IPS-20b (cell line): ENCODE results near the gene GIMAP4.
"Not testable (repeated sequence)": the region's sequence is repeated elsewhere in the genome, so short reads cannot be mapped to it uniquely, and the experiment has no call there.

Source experiments
- H3K27ac ChIP-seq: one replicate; pipeline ENCODE4 v1.5.1; 2013; ENCODE audit warnings: low read length
- H3K27me3 ChIP-seq: 2 replicates; pipeline ENCODE4 v1.6.1; 2013; ENCODE audit warnings: mild to moderate bottlenecking, low read length, inconsistent platforms; ENCODE audit not compliant: insufficient read depth
- H3K36me3 ChIP-seq: 2 replicates; pipeline ENCODE4 v1.6.1; 2013; ENCODE audit warnings: low read depth, mild to moderate bottlenecking, inconsistent platforms, low read length, moderate library complexity; ENCODE audit not compliant: insufficient read depth
- H3K4me1 ChIP-seq: 2 replicates; pipeline ENCODE4 v1.6.1; 2013; ENCODE audit warnings: mild to moderate bottlenecking, control low read depth, inconsistent platforms, low read length, moderate library complexity; ENCODE audit not compliant: insufficient read depth
- H3K4me3 ChIP-seq: 2 replicates; pipeline ENCODE4 v1.5.1; 2013; ENCODE audit warnings: mild to moderate bottlenecking, low read length, inconsistent platforms
- H3K9ac ChIP-seq: 2 replicates; pipeline ENCODE4 v1.6.1; 2013; ENCODE audit warnings: low read depth, mild to moderate bottlenecking, inconsistent platforms, low read length, moderate library complexity
- H3K9me3 ChIP-seq: 2 replicates; pipeline ENCODE4 v1.6.1; 2013; ENCODE audit warnings: mild to moderate bottlenecking, low read depth, low read length, inconsistent platforms; ENCODE audit not compliant: insufficient read depth

Gene GIMAP4

GRCh38 chr7:150564566-150564965 lies 2.6 kb upstream of the GIMAP4 start:
- Histone ChIP-seq H3K27ac (no peak overlapping the region), H3K9me3 (peaks cover 8% of the 10 kb centered on the region), H3K27me3 (no peaks in the 10 kb centered on the region), H3K36me3 (no peaks in the 10 kb centered on the region), H3K9ac (no peak overlapping the region), H3K4me1 (peaks cover 22% of the 10 kb centered on the region), H3K4me3 (no peak overlapping the region)

DNA sequence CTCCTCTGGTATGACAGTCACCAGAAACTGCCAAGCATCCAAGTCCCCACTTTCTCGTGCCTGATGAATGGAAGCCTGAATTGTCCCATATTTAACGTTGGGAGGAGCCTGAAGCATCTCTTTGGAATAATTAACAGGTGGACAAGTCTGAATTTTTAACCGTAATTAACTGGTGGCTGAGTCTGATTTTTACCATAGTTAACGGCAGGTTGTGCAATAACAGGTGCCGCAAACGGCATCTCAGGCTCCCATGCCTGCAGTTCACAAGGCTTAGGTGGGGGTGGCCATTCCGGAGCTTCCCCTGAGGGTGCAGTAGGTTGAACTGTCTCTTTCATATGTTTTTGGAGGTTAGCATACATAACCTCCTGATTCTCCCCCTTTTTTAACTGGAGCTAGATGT lies 2.0 kb upstream of the GIMAP4 start:
- Histone ChIP-seq H3K36me3 (no peaks in the 10 kb centered on the region), H3K4me3 (no peak overlapping the region), H3K27ac (no peak overlapping the region), H3K4me1 (peaks cover 22% of the 10 kb centered on the region), H3K9me3 (peaks cover 6% of the 10 kb centered on the region), H3K9ac (no peak overlapping the region), H3K27me3 (no peaks in the 10 kb centered on the region)

GRCh38 chr7:150566123-150566522 lies 1.1 kb upstream of the GIMAP4 start:
- H3K9ac ChIP-seq, result no peak overlapping the region
- H3K36me3 ChIP-seq, result no peaks in the 10 kb centered on the region
- H3K9me3 ChIP-seq, result no peaks in the 10 kb centered on the region
- peaks cover 22% of the 10 kb centered on the region for H3K4me1 ChIP-seq
- H3K27me3 ChIP-seq, result no peaks in the 10 kb centered on the region
- H3K4me3 ChIP-seq, result peak overlapping the region; percentile 5; the same call in 1 of the 2 replicates
- H3K27ac ChIP-seq, result no peak overlapping the region

GRCh38 chr7:150566572-150566971 lies 618 bp upstream of the GIMAP4 start:
- H3K9me3 ChIP-seq, result no peaks in the 10 kb centered on the region
- H3K4me1 ChIP-seq, result peaks cover 22% of the 10 kb centered on the region
- peak overlapping the region; percentile 5; the same call in 1 of the 2 replicates for H3K4me3 ChIP-seq
- H3K27me3 ChIP-seq, result no peaks in the 10 kb centered on the region
- no peak overlapping the region for H3K9ac ChIP-seq
- no peaks in the 10 kb centered on the region for H3K36me3 ChIP-seq
- H3K27ac ChIP-seq, result no peak overlapping the region

DNA sequence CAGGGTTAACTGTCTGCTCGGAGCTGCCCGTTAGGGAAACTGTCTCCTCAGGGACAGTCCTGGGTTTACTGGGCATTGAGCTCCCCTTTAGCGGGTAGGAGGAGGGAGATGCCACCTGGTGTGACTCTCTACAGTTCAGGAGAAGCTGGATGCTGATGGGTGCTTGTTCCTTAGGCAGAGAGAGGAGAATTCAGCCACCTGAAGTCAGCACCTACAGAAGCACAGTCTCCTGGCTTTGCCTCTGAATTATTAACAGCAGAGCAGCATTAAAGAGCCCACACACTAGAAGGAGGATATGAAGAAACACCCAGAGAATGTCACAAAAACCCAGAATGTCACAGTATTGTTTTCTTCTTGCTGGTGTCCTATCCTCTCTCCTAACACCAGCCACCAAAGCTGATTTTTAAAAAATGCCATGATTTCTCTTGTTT lies 696 bp downstream of the GIMAP4 start:
- Histone ChIP-seq H3K4me1 (peaks cover 22% of the 10 kb centered on the region), H3K27ac (no peak overlapping the region), H3K9ac (no peak overlapping the region)

GRCh38 chr7:150568714-150569113 lies 1.5 kb downstream of the GIMAP4 start:
- H3K36me3 ChIP-seq, result no peaks in the 10 kb centered on the region
- no peak overlapping the region for H3K9ac ChIP-seq
- H3K27me3 ChIP-seq, result no peaks in the 10 kb centered on the region
- peaks cover 22% of the 10 kb centered on the region for H3K4me1 ChIP-seq
- H3K4me3 ChIP-seq, result no peak overlapping the region
- no peak overlapping the region for H3K27ac ChIP-seq
- H3K9me3 ChIP-seq, result no peaks in the 10 kb centered on the region

More for the DNA sequence above, 696 bp downstream of the GIMAP4 start:
- H3K36me3 ChIP-seq, result no peaks in the 10 kb centered on the region
- no peak overlapping the region for H3K4me3 ChIP-seq
- H3K27me3 ChIP-seq, result no peaks in the 10 kb centered on the region
- no peaks in the 10 kb centered on the region for H3K9me3 ChIP-seq

- H3K9me3 ChIP-seq, result no peaks in the 10 kb centered on the region
- no peak overlapping the region for H3K9ac ChIP-seq
- H3K4me1 ChIP-seq, result peaks cover 22% of the 10 kb centered on the region
- H3K27ac ChIP-seq, result no peak overlapping the region
- H3K27me3 ChIP-seq, result no peaks in the 10 kb centered on the region
- no peaks in the 10 kb centered on the region for H3K36me3 ChIP-seq
- H3K4me3 ChIP-seq, result no peak overlapping the region
Observed at GRCh38 chr7:150569245-150569955, 2.2 kb downstream of the GIMAP4 start.

- no peaks in the 10 kb centered on the region for H3K36me3 ChIP-seq
- H3K4me3 ChIP-seq, result no peak overlapping the region
- no peaks in the 10 kb centered on the region for H3K9me3 ChIP-seq
- H3K4me1 ChIP-seq, result peaks cover 16% of the 10 kb centered on the region
- no peaks in the 10 kb centered on the region for H3K27me3 ChIP-seq
- no peak overlapping the region for H3K27ac ChIP-seq
- no peak overlapping the region for H3K9ac ChIP-seq
Observed at GRCh38 chr7:150570556-150571465, 3.6 kb downstream of the GIMAP4 start.

- Histone ChIP-seq H3K36me3 (no peaks in the 10 kb centered on the region), H3K4me1 (no peaks in the 10 kb centered on the region; the same call in 1 of the 2 replicates), H3K9ac (no peak overlapping the region), H3K27ac (no peak overlapping the region), H3K9me3 (no peaks in the 10 kb centered on the region), H3K4me3 (no peak overlapping the region), H3K27me3 (no peaks in the 10 kb centered on the region)
Observed at GRCh38 chr7:150572496-150572895, 5.3 kb downstream of the GIMAP4 start.

GRCh38 chr7:150579979-150580637 lies 12.9 kb downstream of the GIMAP4 start:
- H3K9me3 ChIP-seq, result peaks cover 11% of the 10 kb centered on the region
- not testable (repeated sequence) for H3K27ac ChIP-seq, H3K4me3 ChIP-seq, H3K27me3 ChIP-seq, H3K9ac ChIP-seq, H3K36me3 ChIP-seq, H3K4me1 ChIP-seq

DNA sequence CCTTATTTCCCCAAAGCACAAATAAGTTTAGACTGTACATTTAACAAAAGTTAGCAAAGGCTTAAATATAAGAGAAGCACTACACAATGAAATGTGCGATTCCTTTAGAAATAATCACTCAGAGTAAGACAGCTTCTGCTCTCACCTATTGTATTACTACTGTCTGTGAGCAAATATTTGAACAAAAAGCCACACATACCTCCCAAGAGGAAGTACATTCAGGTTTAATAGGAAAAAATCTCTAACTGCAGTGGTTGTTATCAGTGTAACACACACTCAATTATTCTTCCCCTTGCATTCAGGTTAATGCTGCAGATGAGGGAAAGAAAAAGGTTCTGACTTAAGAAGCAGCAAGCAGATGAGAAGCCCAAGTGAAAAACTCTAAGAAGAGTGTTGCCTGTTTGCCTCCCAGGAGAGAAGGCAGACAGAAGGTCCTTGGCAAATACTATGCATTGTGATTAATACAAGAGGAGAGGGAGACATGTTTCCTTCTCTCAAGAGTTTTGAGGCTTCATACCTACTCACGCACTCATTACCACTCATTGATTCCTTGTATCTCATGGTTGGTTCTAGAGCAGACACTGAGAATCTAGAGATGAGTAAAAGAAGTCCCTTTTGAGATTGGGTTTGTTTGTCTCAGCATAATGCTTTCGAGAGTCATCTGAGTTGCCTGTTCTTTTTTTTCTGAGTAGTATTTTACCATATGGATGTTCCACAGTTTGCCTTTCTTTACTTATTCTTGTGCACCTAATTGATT lies 13.6 kb downstream of the GIMAP4 start:
- Histone ChIP-seq H3K4me1 (no peaks in the 10 kb centered on the region), H3K27ac (no peak overlapping the region), H3K36me3 (no peaks in the 10 kb centered on the region), H3K4me3 (no peak overlapping the region), H3K27me3 (no peaks in the 10 kb centered on the region; the same call in 1 of the 2 replicates), H3K9ac (no peak overlapping the region), H3K9me3 (peaks cover 11% of the 10 kb centered on the region)
